GM19043 (cell line): Measurements from ENCODE around the gene COX11.
A peak's percentile ranks its signal among the peaks of the same experiment; 100 is the strongest.

Source experiments
- ATAC-seq: cut with Tn5 transposase; IDR thresholded peaks from one replicate; pipeline ENCODE4 v1.9.1; 2021; ENCODE audit warnings: low read depth; ENCODE audit not compliant: unreplicated experiment

The COX11 gene

DNA sequence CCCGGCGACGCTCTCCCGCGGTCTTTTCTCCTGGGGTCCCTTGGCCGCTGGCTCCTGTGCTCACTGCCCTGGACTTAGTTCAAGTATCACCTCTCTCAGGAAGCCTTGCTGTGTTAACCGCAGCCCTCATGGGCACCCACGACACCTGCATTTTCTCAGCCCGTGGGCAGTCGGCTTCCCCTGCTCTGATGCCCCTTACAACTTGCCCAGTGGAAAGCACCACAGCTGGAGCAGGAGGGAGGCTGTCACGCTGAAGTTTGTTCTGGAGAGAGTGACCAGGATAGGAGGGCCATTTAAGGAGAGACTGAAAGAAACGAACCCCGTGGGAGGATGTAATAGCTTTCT, 506 bp upstream of the COX11 start:
- ATAC-seq = peak; percentile 27

DNA sequence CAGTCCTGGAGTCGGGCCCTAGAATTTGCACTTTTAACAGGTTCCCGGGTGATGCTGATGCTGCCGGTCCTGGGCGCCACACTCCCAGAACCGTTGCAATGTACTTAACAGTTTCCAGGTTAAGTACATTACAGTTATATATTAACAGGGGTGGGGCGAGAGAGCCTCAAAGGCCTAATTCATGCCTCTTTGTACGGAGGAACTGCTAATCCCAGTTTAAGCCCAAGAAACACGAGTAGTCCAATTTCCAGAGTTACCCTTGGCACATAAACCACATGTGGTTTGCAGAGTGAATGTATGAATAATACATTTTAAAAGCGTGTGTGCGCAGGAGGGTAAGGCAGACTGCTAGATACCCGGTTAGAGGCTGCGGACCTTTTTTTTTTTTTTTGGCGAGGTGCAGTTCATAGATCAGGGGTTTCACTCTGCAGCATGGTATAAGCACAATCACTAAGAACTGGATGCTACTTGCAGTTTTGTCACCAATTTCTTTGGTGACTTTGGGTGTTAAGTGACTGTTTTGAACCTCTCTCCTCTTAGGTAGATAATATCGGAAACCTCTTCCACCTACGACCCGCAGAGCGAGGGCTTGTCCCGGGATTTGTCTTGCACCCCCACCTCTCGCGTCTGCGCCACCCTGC, 713 bp downstream of the COX11 start:
- peak; percentile 7 for ATAC-seq

DNA sequence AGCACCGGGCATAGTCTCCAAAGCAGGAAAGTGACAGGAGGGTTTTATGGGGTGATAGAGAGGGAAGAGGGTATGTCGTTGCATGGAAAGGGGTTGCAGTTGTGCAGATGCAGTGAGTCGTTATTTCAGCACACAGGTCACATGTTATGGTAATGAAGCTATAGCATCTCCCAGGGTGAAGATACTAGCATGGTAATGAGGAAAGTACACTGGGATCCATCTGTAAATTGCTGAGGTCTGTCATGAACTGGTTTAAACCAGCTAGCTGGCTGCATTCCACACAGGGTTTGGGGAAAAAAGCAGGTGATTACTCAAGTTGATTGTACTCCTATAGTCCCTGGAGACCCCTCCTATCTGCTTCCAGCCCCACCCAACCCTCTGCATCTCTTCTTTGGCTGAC, 11.7 kb downstream of the COX11 start:
- no peak for ATAC-seq

DNA sequence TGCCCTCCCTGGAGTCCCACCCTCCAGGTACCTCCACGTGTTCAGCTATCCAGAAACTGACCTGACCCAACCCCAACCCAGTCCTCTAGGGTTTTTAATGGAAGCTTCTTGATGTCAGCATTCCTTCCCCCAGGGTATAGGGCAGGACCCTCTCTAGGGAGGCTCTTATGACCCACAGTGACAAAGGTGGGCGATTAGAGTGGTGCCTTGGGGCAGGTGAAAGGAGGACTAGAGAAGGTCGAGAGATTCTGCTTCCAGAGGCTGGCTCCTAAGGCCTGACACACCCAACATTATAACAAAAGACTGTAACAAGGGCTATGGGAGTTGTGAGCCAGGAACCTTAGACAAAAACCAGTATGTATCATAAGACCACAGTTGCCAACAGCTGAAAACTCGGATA, 17.2 kb downstream of the COX11 start:
- no peak for ATAC-seq

DNA sequence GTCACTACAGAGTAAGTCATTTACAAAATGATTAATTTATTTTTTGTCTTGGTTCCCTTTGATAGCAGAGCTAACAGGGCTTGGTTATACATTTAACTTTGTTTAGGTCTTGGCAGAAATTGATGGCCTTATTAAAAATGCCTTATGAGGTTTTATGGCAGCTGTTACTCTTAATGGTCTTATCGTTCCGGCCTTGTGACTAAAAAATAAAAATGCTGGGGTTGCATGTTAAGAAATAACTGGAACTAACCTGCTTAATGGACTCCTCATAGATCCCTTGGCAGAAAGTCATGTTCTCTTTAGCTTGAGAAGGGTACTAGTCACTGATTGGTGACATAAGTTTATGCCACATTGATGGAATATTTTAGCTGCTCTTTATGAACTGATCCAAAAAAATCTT, 18.3 kb downstream of the COX11 start:
- ATAC-seq = no peak

DNA sequence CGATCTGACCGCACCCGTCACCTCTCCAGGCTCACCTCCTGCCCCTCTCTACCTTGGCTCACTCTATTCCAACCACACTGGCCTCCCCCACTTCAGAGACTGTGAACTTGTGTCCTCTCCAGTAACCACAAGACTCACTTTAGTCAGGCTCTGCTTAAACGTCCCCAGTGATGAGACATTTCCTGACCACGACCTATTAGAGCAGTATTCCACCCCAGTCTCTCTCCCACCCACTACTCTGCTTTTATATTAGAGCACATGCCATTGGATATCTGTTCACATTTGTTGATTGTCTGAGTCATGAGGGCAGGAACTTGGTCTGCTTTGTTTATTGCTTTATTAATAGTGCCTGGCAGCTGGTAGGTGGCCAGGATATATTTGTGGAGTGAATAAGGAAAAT, 20.1 kb downstream of the COX11 start:
- no peak for ATAC-seq

DNA sequence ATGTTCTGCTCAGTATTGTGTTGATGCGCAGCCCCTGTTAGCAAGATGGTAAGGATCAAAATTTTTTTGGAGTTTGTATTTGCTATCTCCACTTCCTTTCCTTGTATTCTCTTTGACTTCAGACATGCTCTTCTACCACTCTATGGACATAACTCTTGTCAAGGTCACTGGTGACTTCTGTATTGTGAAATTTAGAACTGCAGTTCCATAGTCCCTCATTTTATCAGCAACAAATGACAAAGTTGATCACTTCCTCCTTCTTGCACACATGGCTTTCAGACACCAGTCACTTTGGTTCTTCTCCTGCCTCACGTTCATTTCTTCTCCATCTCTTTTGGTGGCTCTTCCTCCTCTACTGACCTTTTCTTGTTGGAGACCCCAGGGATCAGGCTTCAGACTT, 21.1 kb downstream of the COX11 start:
- ATAC-seq = no peak

DNA sequence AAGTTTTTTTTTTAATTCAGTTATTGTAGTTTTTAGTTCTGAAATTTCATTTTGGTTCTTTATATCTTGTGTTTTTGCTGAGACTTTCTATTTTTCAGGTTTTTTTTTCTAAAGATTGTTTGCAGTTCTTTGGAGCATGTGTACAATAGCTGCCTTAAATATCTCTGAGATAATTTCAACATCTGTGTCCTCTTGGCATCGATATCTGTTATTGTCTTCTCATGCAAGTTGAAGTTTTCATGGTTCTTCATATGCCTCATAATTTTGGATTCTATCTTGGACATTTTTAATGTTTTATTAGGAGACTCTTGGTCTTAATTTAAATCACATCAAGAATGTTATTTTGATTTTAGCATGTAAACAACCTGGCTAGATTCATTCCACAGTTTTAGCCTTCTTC, 22.8 kb downstream of the COX11 start:
- no peak for ATAC-seq

DNA sequence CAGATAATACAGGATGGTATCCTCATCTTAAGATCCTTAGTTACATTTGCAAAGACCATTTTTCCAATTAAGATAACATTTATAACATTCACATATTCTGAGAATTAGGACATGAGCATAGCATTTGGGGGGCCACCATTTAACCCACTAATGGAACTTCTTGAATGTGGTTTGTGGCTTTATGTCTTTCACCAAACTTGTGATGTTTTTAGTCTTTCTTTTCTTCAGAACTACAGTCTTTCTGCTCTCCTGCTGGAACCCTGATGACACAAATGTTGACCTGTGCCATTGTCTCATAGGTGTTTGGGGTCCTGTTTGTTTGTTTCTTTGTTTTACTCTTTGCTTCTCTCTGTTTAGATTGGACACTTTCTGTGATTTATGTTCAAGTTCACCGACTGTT, 23.2 kb downstream of the COX11 start:
- no peak for ATAC-seq

DNA sequence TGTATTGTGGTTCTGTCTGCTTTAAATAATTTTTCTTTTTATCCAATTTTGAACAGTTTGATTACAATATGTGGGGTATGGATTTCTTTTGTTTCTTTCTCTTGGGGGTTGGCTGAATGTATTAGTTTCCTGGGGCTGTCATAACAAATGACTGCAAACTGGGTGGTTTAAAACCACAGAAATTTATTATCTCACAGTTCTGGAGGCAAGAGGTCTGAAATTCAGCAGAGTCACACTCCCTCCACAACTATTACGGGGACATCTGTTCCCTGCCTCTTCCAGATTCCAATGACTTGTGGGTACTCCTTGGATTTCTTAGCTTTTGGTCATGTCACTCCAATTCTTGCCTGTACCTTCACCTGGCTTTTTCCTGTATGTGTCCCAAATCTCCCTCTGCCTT, 23.7 kb downstream of the COX11 start:
- no peak for ATAC-seq

DNA sequence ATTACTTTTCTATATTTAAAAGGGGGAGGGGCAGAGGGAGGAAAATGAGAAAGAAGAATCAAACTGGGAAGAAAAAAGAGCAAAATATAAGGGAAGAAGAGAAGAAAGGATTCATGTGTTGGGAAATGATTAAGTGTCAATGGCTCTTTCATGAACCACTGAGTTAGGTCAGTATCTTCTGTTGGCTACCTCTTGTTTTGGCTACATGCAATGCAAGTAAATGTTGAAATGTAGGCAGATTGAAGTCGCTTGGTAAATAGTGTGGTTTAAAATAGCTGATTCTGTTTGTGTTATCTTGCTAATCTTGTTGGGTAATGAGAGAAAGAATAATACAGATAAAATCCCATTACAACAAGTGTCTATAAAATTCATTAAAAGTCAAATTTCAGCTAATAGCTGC, 27.2 kb downstream of the COX11 start:
- ATAC-seq = no peak

DNA sequence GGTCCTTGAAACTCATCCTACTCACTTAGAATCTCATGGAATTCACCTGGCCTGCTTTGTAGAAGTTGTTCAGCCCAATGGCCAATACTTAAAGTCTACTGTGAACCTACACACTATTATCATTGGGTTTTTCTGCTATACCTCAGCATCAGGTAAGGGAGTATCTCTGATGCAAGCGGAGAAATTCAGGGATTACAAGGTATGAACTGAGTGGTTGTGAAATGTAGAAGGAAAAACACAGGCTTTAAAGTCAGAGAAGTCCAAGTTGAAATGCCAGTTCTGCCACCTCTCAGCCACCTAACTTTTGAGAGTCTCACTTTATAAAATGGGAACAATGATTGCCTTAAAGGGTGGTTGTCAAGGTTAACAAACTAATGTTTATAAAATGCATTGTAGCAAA, 31.0 kb downstream of the COX11 start:
- no peak for ATAC-seq

DNA sequence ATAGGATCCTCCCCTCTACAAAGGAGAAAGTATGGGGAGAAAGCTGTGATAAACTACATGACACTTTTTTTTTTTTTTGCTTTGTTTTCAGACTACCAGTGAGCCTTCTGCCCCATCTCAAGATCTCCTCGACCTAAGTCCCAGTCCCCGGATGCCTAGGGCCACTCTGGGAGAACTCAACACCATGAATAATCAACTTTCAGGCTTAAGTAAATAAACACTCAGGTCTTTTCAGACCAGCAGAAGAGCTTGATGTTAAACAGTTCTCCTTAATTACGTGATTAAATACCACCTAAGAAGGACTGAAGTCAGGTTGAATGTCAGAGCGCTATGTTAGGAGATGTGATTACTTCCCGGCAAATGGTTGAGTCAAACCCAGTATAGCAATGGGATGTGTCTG, 31.4 kb downstream of the COX11 start:
- no peak for ATAC-seq

DNA sequence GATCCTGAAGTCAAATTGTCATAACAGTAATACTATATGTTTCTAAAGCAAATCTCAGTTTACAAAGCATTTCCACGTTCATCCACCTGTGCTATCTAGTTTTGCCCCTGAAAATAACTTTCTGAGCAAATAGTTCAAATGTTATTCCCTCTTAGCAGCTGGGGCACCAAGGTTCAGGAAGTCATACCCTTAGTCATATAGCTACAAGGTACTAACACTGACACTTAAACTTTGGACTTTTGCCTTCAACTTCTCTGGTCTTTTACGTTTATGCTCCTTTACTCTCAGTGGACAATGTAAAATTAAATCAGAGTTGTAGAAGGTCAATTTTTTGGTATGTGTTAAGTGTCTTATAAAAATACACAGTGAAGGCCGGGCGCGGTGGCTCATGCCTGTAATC, 33.0 kb downstream of the COX11 start:
- ATAC-seq = no peak

DNA sequence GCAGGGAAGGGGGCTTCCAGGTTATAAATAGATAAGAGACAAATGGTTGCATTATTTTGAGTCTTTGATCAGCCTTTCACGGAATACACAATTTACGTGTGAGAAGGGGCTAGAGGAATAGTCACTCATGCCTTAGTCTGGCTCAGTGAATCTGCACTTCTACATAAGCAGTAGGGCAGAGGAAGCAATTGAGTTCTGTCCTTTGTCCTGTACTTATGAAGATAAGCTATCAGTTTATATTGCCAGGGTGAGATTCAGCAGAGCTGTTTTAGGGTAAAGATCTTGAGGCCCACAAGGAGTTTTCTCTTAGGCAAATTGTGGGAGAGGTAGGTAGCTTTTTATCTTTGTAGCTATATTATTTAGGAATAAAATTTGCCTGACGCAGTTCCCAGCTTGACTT, 34.5 kb downstream of the COX11 start:
- ATAC-seq = no peak

DNA sequence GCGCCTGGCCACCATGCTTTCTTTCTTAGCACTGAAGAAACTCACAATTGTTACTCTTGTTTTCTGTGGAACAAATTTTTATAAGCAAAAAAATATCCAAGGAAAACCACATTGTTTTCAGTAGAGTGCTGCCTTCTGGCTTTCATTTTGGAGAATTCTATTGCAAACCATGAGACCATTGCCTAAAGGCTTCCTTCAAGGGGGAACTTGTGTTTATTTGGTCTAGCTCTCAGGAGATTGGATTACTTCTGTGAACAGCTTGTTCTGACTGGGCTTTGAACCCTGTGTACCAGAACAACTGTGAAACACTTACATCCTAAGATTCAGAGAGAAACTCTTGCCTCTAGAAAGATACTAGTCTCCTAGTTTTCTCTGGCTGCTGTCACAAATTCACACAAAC, 35.7 kb downstream of the COX11 start:
- ATAC-seq = no peak

DNA sequence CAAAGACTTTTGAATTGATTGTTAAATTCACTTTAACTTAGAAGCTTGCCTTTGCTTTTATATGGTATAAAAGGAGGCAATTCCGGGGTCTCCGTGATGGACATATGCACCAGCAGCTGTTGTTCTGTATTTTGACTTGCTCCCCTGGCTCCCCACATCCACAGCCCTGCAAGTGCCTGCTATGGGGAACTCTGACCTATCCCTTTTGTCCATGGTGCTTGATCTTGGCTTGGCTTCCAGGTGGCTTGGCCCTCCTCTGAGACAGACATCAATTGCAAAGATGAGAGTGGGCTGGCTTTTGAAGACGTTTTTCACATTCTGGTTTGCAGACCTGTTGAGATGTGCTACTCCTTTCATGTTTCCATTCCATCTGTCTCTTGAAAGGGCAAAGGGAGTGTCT, 40.9 kb downstream of the COX11 start:
- no peak for ATAC-seq

DNA sequence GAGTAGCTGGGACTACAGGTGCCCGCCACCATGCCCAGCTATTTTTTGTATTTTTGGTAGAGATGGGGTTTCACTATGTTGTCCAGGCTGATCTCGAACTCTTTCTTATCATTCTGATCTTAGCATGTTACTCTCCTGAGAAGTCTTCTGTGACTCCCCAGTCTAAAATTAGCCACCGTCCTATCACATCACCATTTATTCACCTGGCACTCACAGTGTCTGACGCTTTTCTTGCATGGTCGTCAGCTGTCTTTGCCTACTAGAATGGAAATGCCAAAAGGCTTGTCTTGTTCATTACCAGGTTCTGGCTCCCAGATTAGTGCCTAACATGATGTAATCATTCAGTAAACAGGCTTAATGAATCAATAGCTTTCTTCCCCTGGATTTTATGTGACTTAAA, 44.0 kb downstream of the COX11 start:
- ATAC-seq = no peak

DNA sequence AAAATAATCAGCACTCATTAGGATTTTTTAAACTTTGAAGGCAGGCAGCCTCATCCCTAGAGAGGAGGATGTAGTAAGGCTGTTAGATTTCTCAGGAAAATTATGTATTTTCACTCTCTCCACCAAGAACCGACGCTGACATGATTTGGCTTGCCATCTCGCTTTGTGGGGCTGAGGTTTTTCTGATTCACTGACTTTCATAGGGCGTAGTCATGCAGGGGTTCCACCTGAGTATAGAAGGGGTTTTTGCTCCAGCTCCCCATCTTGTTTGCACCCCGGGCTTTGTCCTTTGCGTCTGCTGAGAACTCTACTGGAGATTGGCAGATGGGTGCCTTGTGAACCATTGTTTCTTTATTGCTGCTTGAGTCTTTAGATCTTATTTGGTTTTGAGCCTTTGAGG, 47.6 kb downstream of the COX11 start:
- no peak for ATAC-seq

DNA sequence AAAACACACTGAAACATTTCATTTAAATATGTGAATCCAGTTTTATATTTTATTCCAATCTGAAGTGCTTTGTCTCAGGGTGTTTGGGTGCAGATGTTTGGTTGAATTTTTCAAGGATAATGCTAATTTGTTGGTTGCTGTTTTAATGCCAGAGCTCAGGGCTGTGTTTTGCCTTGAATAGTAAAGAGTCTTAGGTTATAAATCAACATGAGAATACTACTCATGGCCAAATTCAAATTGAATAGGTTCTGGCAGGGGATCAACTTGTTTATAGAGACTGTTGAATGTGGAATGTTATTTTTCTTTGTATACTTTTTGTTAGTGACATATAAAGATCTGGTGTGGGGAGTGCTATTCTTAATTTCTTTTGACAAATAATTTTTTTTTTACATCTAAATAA, 49.0 kb downstream of the COX11 start:
- ATAC-seq = no peak

DNA sequence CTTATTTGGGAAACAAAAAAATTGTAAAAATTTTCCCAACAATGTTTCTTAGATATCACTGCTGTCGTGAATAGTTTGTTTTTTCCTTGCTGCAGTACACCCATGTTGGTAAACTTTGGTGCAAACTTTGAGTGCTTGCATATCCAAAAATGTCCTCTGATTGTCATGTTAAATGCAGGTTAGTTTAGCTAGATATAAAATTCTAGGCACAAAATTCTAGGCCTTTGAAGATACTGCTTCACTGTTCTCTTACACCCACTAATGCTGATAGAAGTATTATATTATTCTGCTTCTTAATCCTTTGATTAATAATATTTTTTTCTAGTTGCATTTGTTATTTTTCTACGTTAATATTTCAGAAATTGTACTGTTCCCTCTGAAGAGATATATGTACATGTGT, 51.7 kb downstream of the COX11 start:
- no peak for ATAC-seq
